DMS53 (cell line): ENCODE results near the gene CHN2.

Experiments used
- DNase-seq: peaks from one replicate; lab custom pipeline; 2025; lab: John Stamatoyannopoulos, UW

Gene CHN2

DNA sequence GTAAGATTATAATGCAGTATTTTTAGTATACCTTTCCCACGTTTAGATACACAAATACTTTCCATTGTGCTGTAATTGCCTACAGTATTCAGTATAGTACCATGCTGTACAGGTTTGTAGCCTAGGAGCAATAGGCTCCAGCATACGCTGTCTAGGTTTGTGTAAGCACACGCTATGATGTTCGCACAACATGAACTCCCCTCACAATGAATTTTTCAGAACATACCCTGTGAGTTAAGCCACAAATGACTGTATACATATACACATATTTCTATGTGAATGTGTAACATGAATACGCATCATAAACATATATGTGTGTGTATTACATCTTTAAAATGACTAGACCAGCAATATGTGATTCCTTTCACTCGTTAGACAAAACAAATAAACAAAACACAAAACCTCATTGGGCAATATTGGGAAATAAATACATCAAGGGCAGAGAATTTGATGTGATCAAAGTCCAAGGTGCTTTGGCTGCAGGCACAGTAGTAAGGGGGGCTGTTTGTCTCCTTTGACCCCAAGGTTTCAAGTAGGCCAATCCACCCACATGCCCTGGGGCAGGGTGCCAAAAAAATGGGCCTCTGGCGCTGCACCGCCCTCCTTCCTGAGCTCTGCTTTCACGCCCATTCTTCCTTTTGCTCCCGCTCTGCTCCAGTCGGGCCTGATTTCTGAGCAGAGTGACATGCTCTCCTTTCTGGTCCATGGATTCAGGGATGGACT, 33.9 kb downstream of the CHN2 start:
- DNase-seq: peak; percentile 32

DNA sequence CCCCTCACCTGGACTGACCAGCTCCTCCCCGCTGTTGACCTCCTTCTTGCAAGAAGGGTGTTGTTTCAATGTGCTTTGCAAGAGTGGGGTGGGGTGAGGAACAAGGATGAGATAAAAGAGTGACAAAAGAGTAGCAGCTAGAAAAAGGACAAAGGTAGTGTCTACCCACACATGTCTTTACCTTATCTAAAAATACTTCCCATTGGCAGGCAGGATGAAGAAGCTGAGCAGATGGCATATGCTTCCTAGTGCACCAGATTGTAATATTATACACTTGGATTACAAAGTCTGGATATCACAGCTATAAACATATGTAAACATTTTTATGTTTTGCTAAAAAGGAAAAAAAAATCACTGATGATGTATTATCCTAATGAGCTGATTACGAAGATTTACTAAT, 34.5 kb downstream of the CHN2 start:
- no peak for DNase-seq

DNA sequence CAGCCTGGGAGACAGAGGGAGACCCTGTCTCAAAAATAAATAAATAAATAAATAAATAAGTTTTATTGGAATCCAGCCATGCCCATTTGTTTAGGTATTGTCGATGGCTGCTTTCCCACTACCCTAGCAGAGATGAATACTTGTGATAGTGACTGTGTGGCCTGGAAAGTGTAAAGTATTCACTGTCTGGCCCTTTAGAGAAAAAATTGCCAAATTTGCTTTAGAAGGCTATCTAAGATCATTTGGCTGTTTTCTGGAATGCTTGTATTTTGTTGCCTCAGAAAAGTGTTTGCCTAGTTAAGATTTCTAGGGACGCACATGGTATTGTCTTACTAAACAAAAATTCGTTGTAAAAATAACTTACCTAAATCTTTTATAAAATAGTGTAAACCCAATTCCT, 35.4 kb downstream of the CHN2 start:
- no peak for DNase-seq

DNA sequence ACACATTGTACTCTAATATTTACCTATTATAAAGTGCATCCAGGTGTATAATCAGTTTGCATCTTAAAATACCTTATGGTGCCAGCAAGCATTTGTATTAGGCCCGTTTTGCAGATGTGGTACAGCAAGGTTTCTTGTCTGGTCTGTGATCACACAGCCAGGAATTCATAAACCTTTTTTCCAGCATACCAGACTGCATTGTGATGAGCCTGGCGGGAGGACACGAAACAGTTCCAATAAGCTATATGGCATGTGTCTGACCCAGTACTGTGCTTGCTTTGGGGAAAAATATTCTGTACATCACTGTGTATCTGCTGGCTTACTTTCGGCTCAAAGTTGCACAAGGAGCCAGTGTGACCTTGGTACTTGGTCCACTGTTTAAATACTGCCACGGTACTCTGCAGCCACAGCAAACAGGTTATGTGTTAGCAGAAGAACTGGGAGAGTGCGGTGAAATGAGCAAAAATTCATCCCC, 36.3 kb downstream of the CHN2 start:
- DNase-seq: peak; percentile 70

DNA sequence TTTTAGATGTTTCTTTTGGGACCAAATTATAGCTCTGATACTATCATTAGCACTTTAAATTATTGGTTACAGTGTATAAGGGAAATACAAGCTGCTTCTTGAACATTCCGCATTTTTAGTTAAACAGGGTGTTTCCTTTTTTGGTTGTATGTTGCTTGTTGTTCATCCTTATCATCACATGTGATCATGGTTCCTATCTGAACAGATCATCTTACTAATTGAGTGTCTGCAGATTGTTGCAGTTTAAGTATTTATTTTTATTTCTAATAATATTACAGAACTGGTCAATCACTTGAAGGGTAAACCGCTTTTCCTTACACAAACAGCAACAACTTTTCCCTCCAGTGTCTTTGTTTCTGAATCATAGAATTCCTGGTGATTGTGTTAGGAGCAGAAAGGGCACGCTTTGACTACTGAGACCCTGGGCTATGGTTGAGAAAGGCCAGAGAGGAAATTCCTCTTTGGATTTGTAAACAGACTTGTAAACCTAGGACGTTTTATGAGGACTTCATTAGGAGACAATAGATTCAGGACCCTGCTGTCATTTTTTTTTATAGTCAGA, 37.2 kb downstream of the CHN2 start:
- no peak for DNase-seq

DNA sequence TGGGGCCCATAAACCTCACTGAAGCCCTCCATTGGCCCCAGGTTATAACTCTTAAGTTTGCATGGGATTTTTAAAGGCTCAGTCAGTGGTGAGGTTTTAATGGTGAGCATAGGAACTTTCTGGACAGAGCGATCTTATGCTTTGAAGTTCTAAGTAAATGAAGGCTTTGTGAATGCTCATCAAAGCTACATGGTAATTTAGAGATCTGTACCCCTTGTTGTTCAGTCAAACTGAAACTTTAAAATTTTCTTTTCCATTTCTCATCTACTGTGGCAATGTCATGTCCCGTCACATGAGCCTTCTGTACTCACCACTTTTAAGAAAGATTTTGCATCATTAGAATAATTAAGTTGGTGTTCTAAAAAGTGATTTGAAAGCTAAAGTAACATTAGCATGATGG, 39.9 kb downstream of the CHN2 start:
- no peak for DNase-seq

DNA sequence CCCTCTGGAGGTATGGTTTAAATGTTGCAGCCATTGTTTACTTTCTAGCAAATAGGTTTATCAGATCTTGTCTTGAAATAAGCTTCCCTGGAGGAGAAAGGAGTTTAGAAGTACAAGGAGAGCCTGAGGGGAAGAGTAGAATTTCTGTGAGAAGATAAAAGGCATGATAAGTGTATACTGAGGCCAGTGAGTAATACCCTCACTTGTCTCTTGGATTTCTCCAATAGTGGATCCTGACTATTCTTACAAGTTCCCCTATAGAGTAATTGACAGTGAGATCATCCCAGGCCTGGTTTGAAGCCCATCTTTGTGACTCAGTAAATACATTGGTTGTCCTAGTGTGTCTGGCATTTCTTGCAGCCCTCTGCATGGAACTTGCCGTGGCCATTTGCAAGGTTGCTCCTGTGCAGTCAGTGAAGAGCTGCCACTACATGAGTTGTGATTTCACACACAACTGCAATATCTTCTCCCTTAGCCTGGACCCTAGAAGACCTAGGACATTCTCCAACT, 41.6 kb downstream of the CHN2 start:
- no peak for DNase-seq

DNA sequence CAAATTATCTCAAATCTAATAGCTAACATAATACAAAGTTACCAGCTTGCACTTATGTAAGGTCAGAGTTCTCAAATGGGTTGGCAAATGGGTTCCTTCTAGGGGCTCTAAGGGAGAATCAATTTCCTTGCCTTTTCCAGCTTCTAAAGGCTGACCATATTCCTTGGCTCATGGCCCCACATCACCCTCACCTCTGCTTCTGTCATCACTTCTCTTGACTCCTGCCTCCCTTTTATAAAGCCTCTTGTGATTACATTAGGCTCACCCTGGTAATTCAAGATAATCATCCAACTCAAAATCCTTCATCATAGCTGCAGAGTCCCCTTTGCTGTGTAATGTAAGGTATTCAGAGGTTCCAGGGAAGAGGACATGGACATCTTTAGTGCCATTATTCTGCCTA, 42.1 kb downstream of the CHN2 start:
- no peak for DNase-seq

DNA sequence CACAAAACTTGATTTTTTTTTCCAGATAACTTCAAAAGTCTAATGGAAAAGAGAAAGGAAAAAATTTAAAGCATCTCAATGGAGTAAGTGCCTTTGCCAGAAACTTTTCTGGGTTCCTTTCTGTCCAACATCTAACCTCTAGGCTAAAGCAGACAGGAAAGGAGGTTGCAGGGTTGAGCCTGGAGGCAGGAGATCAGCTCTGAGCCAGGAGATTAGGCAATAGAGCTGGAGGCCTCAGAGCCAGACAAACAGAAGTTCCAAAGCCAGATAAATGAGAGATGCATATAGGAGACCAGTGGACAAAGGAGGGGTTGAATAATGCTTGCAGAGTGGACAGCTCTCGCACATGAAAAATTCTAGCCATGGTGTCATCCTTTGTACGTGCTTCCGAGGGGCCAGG, 42.9 kb downstream of the CHN2 start:
- no peak for DNase-seq

DNA sequence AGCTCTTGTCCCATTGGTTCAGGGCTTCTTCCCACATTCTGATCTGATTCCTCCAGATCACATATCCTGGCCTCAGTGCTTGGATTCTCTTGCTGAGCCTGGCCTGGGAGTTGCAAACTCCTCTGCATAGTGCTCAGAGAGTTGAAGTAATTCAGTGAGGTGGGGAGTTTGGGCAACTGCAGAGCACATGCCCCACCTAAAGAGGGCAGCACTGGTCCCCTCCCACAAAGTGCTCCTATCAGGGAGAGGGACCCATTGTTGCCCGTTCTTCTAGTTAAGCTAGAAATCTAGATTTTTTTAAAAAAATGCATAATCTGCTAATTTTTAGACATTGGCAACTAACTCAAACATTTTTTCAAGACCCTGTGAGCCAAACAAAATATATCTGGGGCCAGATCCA, 45.1 kb downstream of the CHN2 start:
- DNase-seq: peak; percentile 66

DNA sequence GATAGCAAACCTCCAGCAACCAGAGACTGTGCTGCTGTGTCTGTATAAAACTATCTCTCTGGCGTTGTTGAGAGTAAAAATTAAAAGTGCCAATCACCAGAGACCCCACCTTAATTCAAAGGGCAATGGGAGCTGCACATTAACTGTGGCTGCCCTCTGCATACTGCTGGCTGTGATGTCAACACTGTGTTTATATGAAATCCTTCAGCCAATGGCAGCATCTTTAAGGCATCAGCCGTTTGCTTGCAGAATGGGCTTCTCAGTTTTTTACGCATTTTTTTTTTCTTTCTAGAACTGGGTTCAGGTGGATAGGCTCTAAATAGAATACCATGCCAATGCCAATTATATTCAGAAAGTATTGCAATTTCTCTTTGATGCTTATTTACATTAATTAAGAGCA, 47.7 kb downstream of the CHN2 start:
- DNase-seq: no peak

DNA sequence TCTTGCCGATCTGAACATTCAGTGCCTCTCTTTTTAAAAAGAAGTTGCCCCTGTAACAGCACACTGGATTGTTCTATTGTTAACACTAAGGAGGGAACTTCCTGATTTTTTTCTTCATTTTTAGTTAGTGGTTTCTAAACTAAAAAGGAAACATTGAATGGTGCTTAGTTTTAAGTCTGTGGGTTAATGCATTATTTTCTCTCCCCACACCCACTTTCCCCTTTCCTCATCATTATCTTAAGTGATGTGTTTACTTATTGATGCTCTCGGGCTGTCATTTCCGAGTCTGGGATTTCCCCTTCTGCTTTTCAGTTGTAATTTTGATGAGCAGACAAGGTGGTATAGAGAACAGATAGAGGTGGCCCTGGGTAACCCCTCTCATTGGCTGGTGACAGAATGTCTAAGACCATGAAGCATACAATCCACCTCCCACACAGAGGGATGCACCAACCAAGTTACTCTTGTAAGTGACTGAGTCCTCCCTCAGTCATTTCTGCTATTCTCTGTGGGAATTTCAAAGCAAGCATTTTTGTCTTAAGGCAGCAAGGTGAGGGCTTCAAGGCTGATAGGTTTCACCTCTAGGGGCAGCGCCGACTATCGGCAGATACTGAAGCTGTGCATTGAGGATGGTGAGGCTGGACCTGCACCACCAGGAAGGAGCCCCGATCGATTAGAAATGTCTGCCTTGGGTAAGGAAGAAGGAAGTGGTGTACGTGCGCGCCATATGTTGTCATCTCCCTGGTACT, 49.5 kb downstream of the CHN2 start:
- peak; percentile 55 for DNase-seq

DNA sequence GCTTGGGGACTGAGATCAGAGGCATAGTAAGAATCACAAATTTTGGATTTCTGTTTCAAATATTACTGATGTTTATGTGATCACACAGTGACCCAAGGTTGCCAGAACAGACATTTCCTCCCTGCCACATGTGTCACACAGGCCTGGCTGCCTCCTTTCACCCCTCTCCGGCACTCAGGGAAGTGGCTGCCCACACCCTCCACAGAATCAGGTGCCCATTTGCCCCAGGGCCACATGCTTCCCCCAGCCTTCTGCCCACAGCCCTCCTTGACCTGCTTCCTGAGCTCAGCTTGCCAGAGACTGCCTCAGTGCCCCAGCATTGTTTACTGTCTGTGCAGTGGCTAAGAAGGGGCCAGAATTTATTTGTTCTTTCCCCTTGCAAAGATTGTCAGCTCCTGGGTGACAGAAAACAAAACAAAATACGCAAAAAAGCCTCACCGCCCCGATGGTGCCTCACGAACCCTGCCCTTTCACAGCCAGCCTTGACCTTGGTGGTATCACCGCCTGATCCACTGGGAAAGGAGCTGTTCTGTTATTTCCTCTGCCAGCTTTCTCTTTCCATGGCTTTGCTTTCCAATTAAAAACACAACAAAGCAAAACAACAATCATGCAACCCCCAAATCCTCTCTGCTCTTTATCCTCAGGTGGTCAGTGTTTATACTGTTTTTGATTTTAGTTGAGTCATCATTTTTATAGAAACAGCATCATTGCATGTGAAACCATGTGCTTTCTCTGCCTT, 52.8 kb downstream of the CHN2 start:
- no peak for DNase-seq

DNA sequence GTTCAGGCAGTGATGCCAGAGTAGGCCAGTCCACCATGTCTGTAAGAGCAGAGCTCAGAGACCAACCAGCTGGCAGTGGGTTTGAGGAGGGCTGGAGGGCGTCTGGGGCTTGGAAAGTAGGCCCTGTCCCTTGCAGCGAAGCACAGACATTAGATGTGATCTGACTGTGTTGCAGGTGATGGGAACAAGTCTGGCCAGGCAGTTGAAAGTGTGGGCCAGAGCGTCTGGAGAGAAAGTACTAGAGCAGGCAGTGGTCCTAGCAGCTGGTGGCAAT, 53.3 kb downstream of the CHN2 start:
- DNase-seq: no peak

DNA sequence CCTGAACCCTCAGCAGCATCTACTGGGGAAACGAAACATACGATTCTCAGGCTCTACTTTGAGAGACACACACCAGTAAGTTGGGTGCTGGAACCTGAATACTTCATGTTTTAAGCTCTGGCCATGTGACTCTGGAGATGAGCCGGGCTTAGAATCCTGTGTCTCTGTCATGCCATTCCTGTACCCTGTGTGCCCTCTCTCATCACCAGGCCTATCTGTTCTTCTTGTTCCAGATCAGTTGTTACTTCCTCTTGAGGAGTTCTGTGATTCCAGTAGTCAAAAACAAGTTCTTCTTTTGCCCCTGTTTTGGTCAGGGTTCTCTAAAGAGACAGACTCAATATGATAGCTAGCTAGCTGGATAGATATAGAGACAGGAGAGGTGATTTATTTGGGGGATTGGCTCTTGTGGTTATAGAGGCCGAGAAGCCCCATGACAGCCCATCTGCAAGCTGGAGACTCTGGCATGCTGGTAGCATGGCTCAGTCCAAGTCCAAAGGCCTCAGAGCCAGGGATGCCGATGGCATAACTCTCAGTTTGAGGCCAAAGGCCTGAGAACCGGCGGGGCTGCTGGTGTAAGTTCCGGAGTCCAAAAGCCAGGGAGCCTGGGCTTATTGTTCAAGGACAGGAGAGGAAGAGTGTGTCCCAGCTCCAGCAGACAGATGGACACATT, 54.3 kb downstream of the CHN2 start:
- DNase-seq: no peak

DNA sequence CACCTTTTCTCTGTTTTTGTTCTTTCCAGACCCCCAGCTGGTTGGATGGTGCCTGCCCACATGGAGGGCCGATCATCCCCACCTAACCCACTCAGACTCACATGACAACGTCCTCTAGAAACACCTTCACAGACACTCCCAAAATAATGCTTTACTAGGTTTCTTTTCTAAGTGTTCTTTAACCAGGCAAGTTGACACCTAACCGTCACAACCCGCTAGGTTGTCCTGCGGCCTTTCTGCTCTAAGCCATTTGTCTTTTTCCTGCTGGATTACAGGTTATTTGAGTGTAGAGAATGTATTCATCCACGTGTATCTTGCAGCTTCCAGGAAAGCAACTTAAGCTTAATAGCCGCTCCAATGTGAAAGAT, 54.8 kb downstream of the CHN2 start:
- no peak for DNase-seq

DNA sequence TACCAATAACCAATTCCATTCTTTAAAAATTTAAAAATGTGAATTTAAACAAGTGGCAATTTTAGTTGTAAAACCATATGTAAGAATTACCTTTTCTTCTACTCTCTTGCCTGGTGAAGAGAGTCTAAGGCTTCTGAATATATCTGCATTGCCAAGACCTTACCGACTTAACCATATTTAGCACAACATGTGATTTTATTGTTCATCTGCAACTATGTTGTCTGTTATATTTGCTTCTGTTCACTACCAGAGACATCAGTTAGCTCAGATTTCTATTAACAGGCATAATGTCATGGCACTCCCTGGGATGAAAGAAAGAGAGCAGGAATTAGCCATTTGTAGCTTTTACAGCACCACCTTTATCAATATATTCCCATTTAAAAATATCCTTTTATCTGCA, 55.3 kb downstream of the CHN2 start:
- DNase-seq: no peak

DNA sequence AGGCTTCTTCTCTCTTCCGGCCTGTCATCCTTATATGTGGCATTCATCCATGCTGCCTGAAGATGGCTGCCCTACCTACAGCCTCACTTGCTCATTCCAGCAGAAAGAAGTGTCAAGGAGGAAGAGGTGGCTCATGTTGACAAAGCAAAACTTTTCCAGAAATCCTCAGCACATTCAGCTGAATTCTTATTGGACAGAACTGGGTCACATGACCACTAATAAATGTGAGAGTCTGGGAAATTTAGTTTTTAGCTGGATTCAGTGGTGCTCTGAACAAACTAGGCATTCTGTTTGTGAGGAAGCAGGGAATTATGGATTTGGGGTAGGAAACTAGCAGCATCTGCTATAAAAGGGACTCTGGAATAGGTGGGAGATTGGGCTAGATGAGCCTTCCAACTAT, 58.6 kb downstream of the CHN2 start:
- no peak for DNase-seq

DNA sequence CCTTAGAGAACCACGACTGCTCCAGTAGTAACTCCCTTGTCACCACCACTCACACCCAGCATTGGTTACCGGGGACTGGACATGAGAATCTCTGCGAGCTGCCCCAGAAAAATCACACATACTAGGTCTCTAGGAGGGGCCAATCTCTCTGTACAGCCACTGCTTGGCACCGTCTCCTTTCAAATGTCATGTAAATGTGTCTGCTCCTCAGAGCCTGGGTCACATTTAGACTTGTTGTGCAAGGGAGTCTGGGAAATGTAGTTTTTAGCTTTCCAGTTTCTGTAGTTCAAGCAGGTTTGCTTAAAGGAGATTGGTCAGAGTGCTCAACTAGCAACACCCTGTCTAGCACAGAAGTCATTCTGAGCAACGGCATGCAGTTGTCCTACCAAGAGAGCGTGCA, 60.0 kb downstream of the CHN2 start:
- DNase-seq: peak; percentile 37

DNA sequence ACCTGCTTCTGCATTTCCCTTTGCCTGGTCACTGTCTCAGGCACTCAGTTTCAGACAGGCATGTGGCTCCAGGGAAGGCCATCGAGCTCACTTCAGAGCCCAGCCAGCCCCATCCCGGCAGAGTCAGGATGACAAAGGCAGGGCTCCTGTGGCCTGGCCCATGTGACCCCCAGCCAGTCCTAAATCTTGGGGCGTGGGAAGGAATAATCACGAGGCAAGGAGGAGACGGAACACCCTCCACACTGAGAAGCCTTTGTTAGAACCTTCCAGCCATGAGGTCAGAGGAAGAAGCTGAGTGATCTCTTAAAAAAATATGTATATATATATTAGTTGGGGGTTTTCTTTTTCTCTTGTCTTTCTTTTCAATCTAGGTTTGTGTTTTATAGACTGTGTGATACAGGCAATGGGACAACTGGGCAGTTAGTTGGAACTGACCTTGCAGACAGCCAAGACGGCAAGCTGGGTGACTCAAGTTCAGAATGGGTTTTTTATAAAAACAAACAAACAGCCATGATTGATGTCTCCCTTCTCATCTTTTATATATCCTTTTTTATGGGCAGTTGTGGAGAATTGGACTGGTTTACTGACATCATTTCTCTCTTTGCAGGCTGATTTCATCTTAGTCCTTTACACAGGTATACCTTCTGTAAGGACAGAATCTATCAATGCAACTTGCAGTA, 60.8 kb downstream of the CHN2 start:
- peak; percentile 28 for DNase-seq

DNA sequence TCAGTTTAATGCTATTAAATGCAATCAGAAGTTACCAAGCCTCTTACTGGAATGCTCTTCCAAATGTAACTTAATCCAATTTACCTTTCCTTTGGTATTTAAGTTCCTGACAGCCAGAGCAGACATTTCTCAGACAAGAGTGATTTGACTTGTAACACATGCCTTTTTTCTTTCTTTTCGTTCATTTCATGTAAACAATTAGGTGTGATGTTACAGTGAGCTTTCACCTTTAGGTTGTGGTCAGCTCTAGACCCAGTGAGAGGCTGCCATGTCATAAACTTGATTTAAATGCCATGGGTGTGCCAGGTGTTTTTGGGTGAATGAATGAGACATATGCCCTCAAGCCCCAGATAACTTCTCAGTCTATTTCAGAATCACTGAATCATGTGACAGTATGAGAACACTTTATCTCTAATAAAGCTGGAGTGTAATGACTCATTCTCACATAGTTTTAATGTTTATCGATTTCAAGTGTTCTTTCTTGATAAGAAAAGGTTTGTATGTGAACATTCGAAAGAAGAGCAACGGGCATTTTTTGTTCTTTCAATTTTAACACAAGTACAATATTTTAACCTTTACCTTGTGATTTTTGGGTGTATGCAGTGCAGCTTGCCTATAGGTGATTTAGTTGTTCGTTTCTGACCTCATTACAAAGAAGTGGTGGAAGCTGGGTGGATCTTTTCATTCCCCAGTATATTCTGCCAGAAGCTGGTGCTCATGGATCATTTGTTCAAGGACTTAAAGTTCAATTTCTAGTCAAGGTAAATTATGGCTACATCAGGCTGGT, 61.5 kb downstream of the CHN2 start:
- peak; percentile 25 for DNase-seq
